Activated CD4-positive, alpha-beta T cell treated with anti-CD3 and anti-CD28 coated beads, Interleukin-2, amount 10 ng/mL, durations not matched to agents 7 days and 5 days (primary cell): ENCODE measurements around the gene DKK2. TPM values are rescaled to one million over a fixed set of nuclear protein-coding genes. Genes with fewer than 3 reads are reported as not detected.

Experiments used
- CTCF ChIA-PET: fragments of 350-600 bp; sonication (Branson Sonifier 250); formaldehyde crosslinking; loops from one replicate; lab custom pipeline; 2021; ENCODE audit warnings: antibody characterized with exemption; lab: Charles Lee
- POLR2A ChIA-PET: fragments of 350-600 bp; sonication (Branson Sonifier 250); formaldehyde crosslinking; loops from one replicate; lab custom pipeline; 2021; ENCODE audit warnings: antibody characterized with exemption; lab: Charles Lee
- DNase-seq: peaks from one replicate; pipeline ENCODE4 v3.0.0-alpha.2; 2020
- H3K27ac Mint-ChIP-seq: one replicate; pipeline ENCODE4 v1.8.0; 2021; ENCODE audit warnings: mild to moderate bottlenecking, moderate library complexity, mixed read lengths
- H3K27me3 Mint-ChIP-seq: one replicate; pipeline ENCODE4 v1.8.0; 2021; ENCODE audit warnings: mixed read lengths
- H3K36me3 Mint-ChIP-seq: one replicate; pipeline ENCODE4 v1.8.0; 2021; ENCODE audit warnings: low read depth, mixed read lengths
- H3K4me1 Mint-ChIP-seq: one replicate; pipeline ENCODE4 v1.8.0; 2021; ENCODE audit warnings: mixed read lengths
- H3K4me3 Mint-ChIP-seq: one replicate; pipeline ENCODE4 v1.8.0; 2021; ENCODE audit warnings: mild to moderate bottlenecking, moderate library complexity, mixed read lengths
- H3K9me3 Mint-ChIP-seq: one replicate; pipeline ENCODE4 v1.8.0; 2021; ENCODE audit warnings: mixed read lengths
- total RNA-seq, 2 experiments: library from RNA; stranded (reverse); gene quantifications; one replicate each; pipeline ENCODE4 v1.2.3, GENCODE V29; 2021

DKK2 gene
- total RNA-seq, 2 experiments from 2014 or later = not detected

- H3K4me3 Mint-ChIP-seq = no peak overlapping the region
- H3K9me3 Mint-ChIP-seq = no peaks in the 10 kb centered on the region
- H3K4me1 Mint-ChIP-seq = peaks cover 26% of the 10 kb centered on the region
- peaks cover 65% of the 10 kb centered on the region for H3K27me3 Mint-ChIP-seq
- no peaks in the 10 kb centered on the region for H3K36me3 Mint-ChIP-seq
- H3K27ac Mint-ChIP-seq = no peak overlapping the region
- no peak for DNase-seq
- POLR2A ChIA-PET = no interaction called here
- CTCF ChIA-PET = no interaction called here
Observed at GRCh38 chr4:107037199-107037584, 1.1 kb upstream of the DKK2 start.

- CTCF ChIA-PET = no interaction called here
- DNase-seq = no peak
- no peaks in the 10 kb centered on the region for H3K36me3 Mint-ChIP-seq
- H3K27ac Mint-ChIP-seq = peak overlapping the region; percentile 33
- H3K9me3 Mint-ChIP-seq = no peaks in the 10 kb centered on the region
- POLR2A ChIA-PET = no interaction called here
- peak overlapping the region; percentile 63 for H3K4me3 Mint-ChIP-seq
- peaks cover 65% of the 10 kb centered on the region for H3K27me3 Mint-ChIP-seq
- H3K4me1 Mint-ChIP-seq = peaks cover 26% of the 10 kb centered on the region
Observed at GRCh38 chr4:107036584-107037198, 578 bp upstream of the DKK2 start.

- no peak for DNase-seq
- no peaks in the 10 kb centered on the region for H3K36me3 Mint-ChIP-seq
- ChIA-PET CTCF (no interaction called here), POLR2A (no interaction called here)
- H3K4me1 Mint-ChIP-seq = peaks cover 26% of the 10 kb centered on the region
- H3K27ac Mint-ChIP-seq = no peak overlapping the region
- peaks cover 62% of the 10 kb centered on the region for H3K27me3 Mint-ChIP-seq
- peak overlapping the region; percentile 30 for H3K4me3 Mint-ChIP-seq
- no peaks in the 10 kb centered on the region for H3K9me3 Mint-ChIP-seq
Observed at GRCh38 chr4:107034996-107035818, 906 bp downstream of the DKK2 start.

DNA sequence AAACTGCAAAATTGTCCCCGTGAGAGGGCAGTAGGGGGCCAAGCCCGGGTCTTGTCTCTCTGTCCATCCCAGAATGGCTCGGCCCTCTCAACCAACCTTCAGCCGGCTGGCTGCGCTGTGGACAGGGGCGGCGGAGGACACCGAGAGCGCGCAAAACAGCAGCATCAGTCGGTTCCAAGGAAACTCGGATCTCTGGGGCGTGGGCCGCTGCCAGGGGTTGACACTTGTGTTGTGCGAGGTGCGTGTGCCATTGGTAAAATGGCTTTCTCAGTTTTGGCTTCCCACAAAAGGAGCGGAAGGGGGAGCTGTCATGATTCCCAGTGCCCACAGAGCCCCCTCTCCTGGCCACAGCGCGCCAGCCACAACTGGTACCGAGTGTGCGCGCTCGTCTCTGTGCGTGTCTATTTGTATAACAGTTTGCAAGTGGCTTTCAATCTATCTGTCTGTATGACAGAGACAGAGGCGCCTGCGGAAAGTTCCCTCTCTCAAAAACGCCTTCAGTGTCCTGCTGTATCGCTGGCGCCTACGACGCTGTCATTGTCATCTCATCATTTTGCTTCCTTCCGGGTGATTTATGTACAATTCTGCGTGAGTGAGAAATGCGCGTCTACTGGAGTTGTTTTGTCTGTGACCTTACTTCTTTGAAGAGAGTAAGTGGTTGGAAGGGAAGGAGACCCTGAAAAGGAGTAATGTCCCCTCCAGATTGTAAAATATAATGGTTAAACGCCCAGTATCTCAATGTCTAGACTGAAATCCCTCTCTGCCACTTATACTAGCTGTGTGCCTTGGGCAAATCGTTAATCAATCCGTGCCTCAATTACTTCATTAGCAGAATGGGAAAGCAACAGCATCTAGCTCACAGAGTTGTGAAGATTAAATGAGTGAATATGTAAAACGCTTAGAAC, 1.8 kb downstream of the DKK2 start:
- H3K9me3 Mint-ChIP-seq = no peaks in the 10 kb centered on the region
- no peak overlapping the region for H3K27ac Mint-ChIP-seq
- DNase-seq = no peak
- H3K36me3 Mint-ChIP-seq = no peaks in the 10 kb centered on the region
- H3K27me3 Mint-ChIP-seq = peaks cover 61% of the 10 kb centered on the region
- POLR2A ChIA-PET = no interaction called here
- no peak overlapping the region for H3K4me3 Mint-ChIP-seq
- CTCF ChIA-PET = no interaction called here
- peaks cover 26% of the 10 kb centered on the region for H3K4me1 Mint-ChIP-seq

DNA sequence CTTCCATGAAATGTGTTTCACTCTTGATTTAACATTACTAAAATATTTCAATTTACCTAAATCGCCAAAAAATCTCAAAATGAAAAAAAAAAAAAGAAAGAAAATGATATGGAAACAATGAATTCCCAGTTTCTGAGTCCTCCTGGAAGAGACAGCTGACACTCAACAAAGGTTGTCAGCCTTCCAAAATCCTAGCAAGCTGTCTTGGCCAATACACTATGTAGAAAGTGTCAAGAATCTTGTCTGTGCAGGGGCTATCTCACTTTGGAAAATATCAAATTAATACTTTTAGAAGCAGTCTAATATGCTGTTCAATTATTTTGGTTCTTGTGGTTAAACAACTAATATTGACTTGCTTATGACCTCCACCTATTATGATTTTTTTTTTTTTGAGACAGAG, 8.7 kb downstream of the DKK2 start:
- no peak for DNase-seq
- CTCF ChIA-PET = no interaction called here
- POLR2A ChIA-PET = no interaction called here
- peaks cover under 1% of the 10 kb centered on the region for H3K27me3 Mint-ChIP-seq
- no peak overlapping the region for H3K4me3 Mint-ChIP-seq
- H3K4me1 Mint-ChIP-seq = no peaks in the 10 kb centered on the region
- no peaks in the 10 kb centered on the region for H3K36me3 Mint-ChIP-seq
- H3K9me3 Mint-ChIP-seq = no peaks in the 10 kb centered on the region
- H3K27ac Mint-ChIP-seq = no peak overlapping the region

DNA sequence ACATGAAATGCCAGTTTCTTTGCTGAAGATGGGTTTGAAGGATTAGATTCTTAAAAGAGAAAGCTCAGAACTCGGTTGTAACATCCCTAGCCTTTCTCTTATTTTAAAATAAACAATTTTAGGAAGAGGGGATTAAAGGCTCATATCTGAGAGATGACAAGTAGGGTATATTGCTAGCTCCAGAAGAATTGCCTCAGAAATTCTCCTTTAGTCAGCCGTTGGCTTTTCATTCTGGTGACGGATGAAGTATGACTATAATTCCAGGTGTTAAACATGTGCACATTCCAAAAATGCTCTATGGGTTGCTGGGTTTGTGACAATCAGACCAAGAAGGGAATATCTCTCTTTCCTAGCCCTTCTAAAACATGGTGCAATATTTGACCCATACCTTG, 17.8 kb downstream of the DKK2 start:
- ChIA-PET POLR2A (no interaction called here), CTCF (no interaction called here)
- Mint-ChIP-seq H3K9me3 (no peaks in the 10 kb centered on the region), H3K4me3 (no peak overlapping the region), H3K4me1 (no peaks in the 10 kb centered on the region), H3K36me3 (no peaks in the 10 kb centered on the region), H3K27ac (no peak overlapping the region), H3K27me3 (peaks cover 1% of the 10 kb centered on the region)
- no peak for DNase-seq

DNA sequence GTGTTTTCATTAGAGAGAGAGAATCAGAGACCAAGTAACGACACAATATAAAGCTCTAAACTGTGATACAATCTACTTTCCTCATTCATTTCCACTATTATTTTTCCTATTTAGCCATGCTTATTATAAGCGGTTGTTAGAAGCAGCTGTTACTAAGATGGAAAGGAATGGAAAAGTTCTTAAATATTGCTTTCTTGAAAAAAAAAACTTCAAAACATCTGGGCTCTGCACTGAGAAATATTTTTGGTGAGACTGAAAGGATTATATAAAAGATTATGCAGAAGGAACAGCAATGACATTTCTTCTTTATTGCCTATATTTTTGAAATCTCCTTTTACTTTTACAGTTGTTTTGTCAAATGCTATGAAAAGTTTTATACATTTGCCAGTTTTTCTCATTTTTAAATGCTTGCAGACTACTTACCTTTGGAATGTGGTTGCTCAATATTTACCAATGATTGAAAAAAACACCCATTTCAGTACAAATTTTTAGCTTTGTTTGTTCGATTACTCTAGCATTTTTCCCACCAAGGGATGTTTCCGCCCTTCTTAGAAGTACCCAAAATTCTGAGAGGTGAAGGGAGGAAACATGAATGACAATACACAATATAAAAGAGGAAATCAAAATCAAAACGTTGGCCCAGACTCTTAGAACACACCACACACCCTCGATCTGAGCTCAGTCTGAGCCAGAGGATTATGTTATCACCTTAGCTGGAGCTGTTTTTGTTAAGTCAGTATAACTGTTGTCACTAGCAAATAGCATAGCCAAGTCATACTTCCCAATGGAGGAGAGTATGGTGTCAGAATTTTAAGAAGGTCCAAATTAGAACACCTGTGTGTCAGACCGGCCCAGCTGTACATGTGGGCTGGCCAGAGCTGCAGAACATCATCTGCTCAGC, 18.4 kb downstream of the DKK2 start:
- no peak overlapping the region for H3K4me3 Mint-ChIP-seq
- DNase-seq = no peak
- CTCF ChIA-PET = no interaction called here
- no peaks in the 10 kb centered on the region for H3K9me3 Mint-ChIP-seq
- H3K36me3 Mint-ChIP-seq = no peaks in the 10 kb centered on the region
- POLR2A ChIA-PET = no interaction called here
- H3K27me3 Mint-ChIP-seq = peaks cover 1% of the 10 kb centered on the region
- H3K4me1 Mint-ChIP-seq = no peaks in the 10 kb centered on the region
- H3K27ac Mint-ChIP-seq = no peak overlapping the region

- no peaks in the 10 kb centered on the region for H3K9me3 Mint-ChIP-seq
- no peak overlapping the region for H3K27ac Mint-ChIP-seq
- CTCF ChIA-PET = no interaction called here
- no peaks in the 10 kb centered on the region for H3K4me1 Mint-ChIP-seq
- POLR2A ChIA-PET = no interaction called here
- no peaks in the 10 kb centered on the region for H3K36me3 Mint-ChIP-seq
- H3K27me3 Mint-ChIP-seq = no peaks in the 10 kb centered on the region
- no peak overlapping the region for H3K4me3 Mint-ChIP-seq
- DNase-seq = no peak
Observed at GRCh38 chr4:107011312-107011711, 24.8 kb downstream of the DKK2 start.

DNA sequence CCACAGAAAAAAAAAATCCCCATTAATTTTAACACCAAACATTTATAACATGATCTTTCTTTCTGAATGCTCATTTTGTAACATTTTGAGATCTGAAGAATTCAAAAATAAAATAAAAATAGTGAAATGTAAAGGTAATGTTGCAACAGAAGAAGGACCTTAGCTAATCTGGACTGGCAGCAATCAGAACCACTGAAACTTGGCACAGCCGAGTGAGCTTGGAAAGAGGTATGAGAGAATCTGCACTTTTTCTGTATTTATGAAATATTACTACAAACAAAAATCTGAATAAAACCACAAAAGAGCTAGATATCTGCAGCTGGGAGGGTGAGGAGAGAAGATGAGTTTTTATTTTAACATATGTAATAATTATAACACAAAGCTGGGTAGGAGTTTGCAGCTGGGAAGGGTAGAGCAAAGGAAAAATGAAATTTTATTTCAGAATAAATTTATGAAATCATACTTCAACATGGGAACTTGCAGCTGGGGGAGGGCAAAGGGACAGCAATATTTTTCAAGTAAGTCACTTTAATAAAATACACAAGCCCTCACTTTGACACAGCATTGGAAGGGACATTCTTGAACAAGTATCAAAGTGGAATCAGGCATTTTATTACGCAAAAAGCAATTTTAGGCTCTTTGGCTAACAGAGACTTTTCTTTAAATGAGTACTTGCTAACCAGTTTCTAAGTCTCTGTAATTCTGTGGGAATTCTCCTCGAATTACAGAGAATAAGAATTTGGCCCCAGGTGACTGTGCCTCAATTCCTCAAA, 26.7 kb downstream of the DKK2 start:
- H3K27ac Mint-ChIP-seq = no peak overlapping the region
- DNase-seq = no peak
- H3K27me3 Mint-ChIP-seq = no peaks in the 10 kb centered on the region
- H3K9me3 Mint-ChIP-seq = no peaks in the 10 kb centered on the region
- no peaks in the 10 kb centered on the region for H3K36me3 Mint-ChIP-seq
- CTCF ChIA-PET = no interaction called here
- H3K4me1 Mint-ChIP-seq = no peaks in the 10 kb centered on the region
- POLR2A ChIA-PET = no interaction called here
- no peak overlapping the region for H3K4me3 Mint-ChIP-seq

- Mint-ChIP-seq H3K4me1 (no peaks in the 10 kb centered on the region), H3K9me3 (no peaks in the 10 kb centered on the region), H3K4me3 (no peak overlapping the region), H3K27me3 (no peaks in the 10 kb centered on the region), H3K36me3 (no peaks in the 10 kb centered on the region), H3K27ac (no peak overlapping the region)
- DNase-seq = no peak
- CTCF ChIA-PET = no interaction called here
- POLR2A ChIA-PET = no interaction called here
Observed at GRCh38 chr4:107008115-107008514, 28.0 kb downstream of the DKK2 start.

GRCh38 chr4:107006218-107006617, 29.9 kb downstream of the DKK2 start:
- POLR2A ChIA-PET = no interaction called here
- H3K4me1 Mint-ChIP-seq = no peaks in the 10 kb centered on the region
- no peak overlapping the region for H3K4me3 Mint-ChIP-seq
- DNase-seq = no peak
- H3K27me3 Mint-ChIP-seq = no peaks in the 10 kb centered on the region
- no peak overlapping the region for H3K27ac Mint-ChIP-seq
- H3K9me3 Mint-ChIP-seq = no peaks in the 10 kb centered on the region
- no peaks in the 10 kb centered on the region for H3K36me3 Mint-ChIP-seq
- CTCF ChIA-PET = no interaction called here

GRCh38 chr4:106996490-106996889, 39.6 kb downstream of the DKK2 start:
- H3K36me3 Mint-ChIP-seq = no peaks in the 10 kb centered on the region
- H3K4me1 Mint-ChIP-seq = no peaks in the 10 kb centered on the region
- H3K9me3 Mint-ChIP-seq = no peaks in the 10 kb centered on the region
- POLR2A ChIA-PET = no interaction called here
- no peak overlapping the region for H3K27ac Mint-ChIP-seq
- peaks cover 2% of the 10 kb centered on the region for H3K27me3 Mint-ChIP-seq
- no peak overlapping the region for H3K4me3 Mint-ChIP-seq
- no peak for DNase-seq
- CTCF ChIA-PET = no interaction called here
